Prostate gland (tissue), 2 donors: Measurements from ENCODE around the gene ARHGAP19. TPM values are rescaled to one million over a fixed set of nuclear protein-coding genes. Genes with fewer than 3 reads are reported as not detected.

Experiments used
- DNase-seq: peaks from one replicate; pipeline ENCODE4 v3.0.0-alpha.2; 2019; ENCODE audit warnings: low spot score
- H3K27ac ChIP-seq, 2 donors: fragments of 200-600 bp; sonication (generic); 2 replicates each; pipeline ENCODE4 v1.5.1; 2017 to 2019
- H3K27me3 ChIP-seq: fragments of 200-600 bp; sonication (generic); replicated peaks from 2 replicates; pipeline ENCODE4 v1.5.1; 2019; ENCODE audit not compliant: insufficient read depth
- H3K36me3 ChIP-seq, 2 donors: fragments of 200-600 bp; sonication (generic); 1 replicate in 1 of 2; 2 replicates in 1 of 2; pipeline versions ENCODE4 v1.5.1 to v1.8.1; 2017 to 2019
- H3K4me1 ChIP-seq: fragments of 200-600 bp; sonication (generic); replicated peaks from 2 replicates; pipeline ENCODE4 v1.5.1; 2019
- H3K4me3 ChIP-seq, 2 donors: fragments of 200-600 bp; sonication (generic); 2 replicates each; pipeline ENCODE4 v1.5.1; 2017 to 2019
- H3K9me3 ChIP-seq: fragments of 200-600 bp; sonication (generic); 2 replicates; pipeline ENCODE4 v1.5.1; 2017
- CTCF ChIP-seq, 4 experiments: fragments of 200-600 bp in 2 of 4; fragments of 450-650 bp in 2 of 4; sonication (generic) in 2 of 4; IDR thresholded peaks; 1 replicate in 3 of 4; 2 replicates in 1 of 4; pipeline ENCODE4 v1.5.1; 2016 to 2019; ENCODE audit warnings: antibody characterized with exemption in 4 of 4, mild to moderate bottlenecking in 2 of 4, moderate library complexity in 2 of 4
- POLR2A ChIP-seq: fragments of 450-650 bp; IDR thresholded peaks from one replicate; pipeline ENCODE4 v1.6.1; 2016; ENCODE audit warnings: antibody characterized with exemption, mild to moderate bottlenecking
- POLR2AphosphoS5 ChIP-seq: sonication (generic); formaldehyde crosslinking; IDR thresholded peaks from one replicate; pipeline ENCODE4 v1.6.1; 2017; ENCODE audit warnings: antibody characterized with exemption
- WGBS: methylation state at CpG from one replicate; pipeline ENCODE4 v1.1.5; 2018; 5-methylcytosine and 5-hydroxymethylcytosine counted together
- intact Hi-C: fragments of 100-400 bp; cut with DNase I; formaldehyde crosslinking; loops from one replicate; pipeline ENCODE4 v1.14.2; 2022
- total RNA-seq, 2 donors: library from RNA; depleted of rRNA; stranded (reverse); fragments of >200 nt; gene quantifications; one replicate each; pipeline ENCODE4 v1.1.0, GENCODE V29; 2016

Gene ARHGAP19
- total RNA-seq, 2 donors from 2014 or later = 10.4 to 37.1 TPM

GRCh38 chr10:97183314-97183713 lies 109.1 kb downstream of the ARHGAP19 start:
- TF ChIP-seq POLR2AphosphoS5 = no peak
- TF ChIP-seq POLR2A = no peak
- no peak for TF ChIP-seq CTCF (IDR thresholded peaks at IDR 0.05)
- intact Hi-C loops = no loop called here
- Histone ChIP-seq H3K27me3 (peaks cover 5% of the 10 kb centered on the region), H3K36me3 (no peaks in the 10 kb centered on the region), H3K4me3 (no peak overlapping the region), H3K27ac (no peak overlapping the region), H3K9me3 (no peaks in the 10 kb centered on the region), H3K4me1 (peaks cover 7% of the 10 kb centered on the region)
- WGBS = 97% methylated on average over 3 of the region's 3 CpGs
- no peak for DNase-seq

DNA sequence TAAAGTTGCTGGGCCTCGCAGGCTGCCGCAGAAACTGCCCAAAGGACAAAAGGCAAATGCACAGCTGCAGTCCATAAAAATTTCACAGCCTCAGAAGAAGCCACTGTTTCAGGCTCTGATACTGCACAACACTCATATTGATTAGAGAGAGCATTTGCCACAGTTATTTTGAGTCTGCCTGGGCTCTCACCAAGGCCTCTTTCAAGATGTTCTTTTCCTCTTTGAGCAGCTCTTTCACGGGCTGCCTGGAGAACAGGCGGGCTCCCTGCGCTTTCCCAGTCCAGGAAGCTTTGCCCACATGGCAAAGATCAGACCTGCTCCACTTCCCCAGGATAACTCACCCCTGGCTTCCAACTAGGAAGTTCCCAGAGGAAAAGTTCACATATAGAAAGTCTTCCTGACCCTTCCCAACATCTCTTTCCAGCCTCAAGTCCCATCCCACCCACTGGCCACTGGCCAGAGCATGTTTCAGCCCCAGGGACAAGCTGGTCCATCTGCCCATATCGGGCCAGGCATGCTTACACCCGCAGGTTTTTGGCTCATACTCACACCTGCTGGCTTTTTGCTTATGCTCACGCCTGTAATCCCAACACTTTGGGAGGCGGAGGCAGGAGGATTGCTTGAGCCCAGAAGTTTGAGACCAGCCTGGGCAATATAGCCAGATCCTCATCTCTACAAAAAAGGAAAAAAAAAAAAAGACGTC lies 110.0 kb downstream of the ARHGAP19 start:
- H3K9me3 ChIP-seq = no peaks in the 10 kb centered on the region
- H3K4me1 ChIP-seq = peaks cover 7% of the 10 kb centered on the region
- no peak overlapping the region for H3K4me3 ChIP-seq
- DNase-seq = no peak
- H3K36me3 ChIP-seq = no peaks in the 10 kb centered on the region
- WGBS = 87% methylated on average over 10 of the region's 10 CpGs
- TF ChIP-seq POLR2A (no peak), POLR2AphosphoS5 (no peak), CTCF (IDR thresholded peaks at IDR 0.05) (no peak)
- intact Hi-C loops = no loop called here
- no peak overlapping the region for H3K27ac ChIP-seq
- peaks cover 5% of the 10 kb centered on the region for H3K27me3 ChIP-seq

- no peak for DNase-seq
- peaks cover 7% of the 10 kb centered on the region for H3K4me1 ChIP-seq
- H3K4me3 ChIP-seq = no peak overlapping the region
- H3K27me3 ChIP-seq = peaks cover 5% of the 10 kb centered on the region
- H3K27ac ChIP-seq = no peak overlapping the region
- H3K9me3 ChIP-seq = no peaks in the 10 kb centered on the region
- 93% methylated on average over 10 of the region's 10 CpGs for WGBS
- TF ChIP-seq POLR2A (no peak), CTCF (IDR thresholded peaks at IDR 0.05) (no peak), POLR2AphosphoS5 (no peak)
- intact Hi-C loops = no loop called here
- no peaks in the 10 kb centered on the region for H3K36me3 ChIP-seq
These were observed 111.5 kb downstream of the ARHGAP19 start for GRCh38 chr10:97180986-97181385.

DNA sequence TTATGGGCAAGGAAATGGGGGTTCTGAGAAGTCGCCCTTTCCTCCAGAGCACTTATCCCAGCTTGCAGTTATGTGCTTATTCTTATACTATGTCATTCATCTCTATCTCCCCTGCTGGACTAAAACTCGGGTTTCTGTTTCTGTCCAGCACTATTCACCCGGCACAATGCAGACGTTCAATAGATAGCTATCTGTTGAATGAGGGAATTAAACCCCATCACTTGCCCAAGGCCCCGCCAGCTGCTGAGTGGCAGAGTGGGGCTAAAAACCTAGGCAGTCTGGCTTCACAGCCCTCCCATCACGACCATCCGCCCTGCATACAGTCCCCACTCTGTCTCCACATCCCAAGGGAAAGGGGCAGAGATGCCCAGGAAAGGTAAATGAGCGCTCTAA lies 112.1 kb downstream of the ARHGAP19 start:
- TF ChIP-seq CTCF (IDR thresholded peaks at IDR 0.05) (no peak), POLR2A (no peak), POLR2AphosphoS5 (no peak)
- Histone ChIP-seq H3K4me3 (no peak overlapping the region), H3K9me3 (no peaks in the 10 kb centered on the region), H3K36me3 (no peaks in the 10 kb centered on the region), H3K27me3 (peaks cover 3% of the 10 kb centered on the region), H3K4me1 (peaks cover under 1% of the 10 kb centered on the region), H3K27ac (no peak overlapping the region)
- intact Hi-C loops = no loop called here
- no peak for DNase-seq
- 75% methylated on average over 8 of the region's 8 CpGs for WGBS

DNA sequence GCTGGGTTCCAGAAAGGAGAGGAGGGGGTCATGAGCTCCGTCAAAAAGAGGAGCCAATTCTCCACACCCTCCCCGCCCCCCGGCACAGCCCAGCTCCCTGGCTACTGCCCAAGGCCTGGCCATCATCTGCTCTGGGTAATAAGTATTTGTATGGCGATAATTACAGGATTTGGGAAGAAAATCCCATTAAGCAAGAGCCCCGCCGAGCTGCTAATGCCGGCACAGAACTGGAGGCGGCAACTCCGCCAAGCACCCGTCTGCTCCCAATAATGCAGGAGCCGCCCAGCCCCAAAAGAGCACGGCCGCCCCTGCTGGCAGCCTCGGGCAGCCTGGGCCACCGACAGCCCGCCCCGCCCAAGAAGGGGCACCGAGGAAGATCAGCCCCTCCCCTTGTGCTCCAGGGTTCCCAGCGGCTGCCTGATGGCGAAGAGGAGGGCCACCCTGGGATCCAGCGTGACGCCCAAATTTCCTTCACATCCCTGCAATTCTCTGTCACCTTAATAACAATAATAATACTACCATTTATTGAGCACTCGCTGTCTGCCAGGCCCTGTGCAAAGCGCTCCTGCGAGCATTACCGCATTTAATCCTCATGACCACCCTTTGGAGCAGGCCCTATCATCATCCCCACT lies 112.6 kb downstream of the ARHGAP19 start:
- WGBS = 26% methylated on average over 26 of the region's 26 CpGs
- no peak overlapping the region for H3K4me3 ChIP-seq
- intact Hi-C loops = no loop called here

More for the DNA sequence above, 112.6 kb downstream of the ARHGAP19 start:
- Histone ChIP-seq H3K4me1 (no peaks in the 10 kb centered on the region), H3K36me3 (no peaks in the 10 kb centered on the region), H3K27me3 (no peaks in the 10 kb centered on the region), H3K27ac (no peak overlapping the region), H3K9me3 (no peaks in the 10 kb centered on the region)
- no peak for DNase-seq
- TF ChIP-seq POLR2A (no peak), POLR2AphosphoS5 (no peak), CTCF (IDR thresholded peaks at IDR 0.05) (peak in 1 of 4 experiments; percentile 14)
